ENCODE data around the gene SESTD1. TPM values are rescaled to one million over a fixed set of nuclear protein-coding genes. Genes with fewer than 3 reads are reported as not detected.
"Not testable (repeated sequence)": the region's sequence is repeated elsewhere in the genome, so short reads cannot be mapped to it uniquely, and the experiment has no call there.

Gene SESTD1
- total and polyA plus RNA-seq, 2 donors, result 4.4 to 9.4 TPM

DNA sequence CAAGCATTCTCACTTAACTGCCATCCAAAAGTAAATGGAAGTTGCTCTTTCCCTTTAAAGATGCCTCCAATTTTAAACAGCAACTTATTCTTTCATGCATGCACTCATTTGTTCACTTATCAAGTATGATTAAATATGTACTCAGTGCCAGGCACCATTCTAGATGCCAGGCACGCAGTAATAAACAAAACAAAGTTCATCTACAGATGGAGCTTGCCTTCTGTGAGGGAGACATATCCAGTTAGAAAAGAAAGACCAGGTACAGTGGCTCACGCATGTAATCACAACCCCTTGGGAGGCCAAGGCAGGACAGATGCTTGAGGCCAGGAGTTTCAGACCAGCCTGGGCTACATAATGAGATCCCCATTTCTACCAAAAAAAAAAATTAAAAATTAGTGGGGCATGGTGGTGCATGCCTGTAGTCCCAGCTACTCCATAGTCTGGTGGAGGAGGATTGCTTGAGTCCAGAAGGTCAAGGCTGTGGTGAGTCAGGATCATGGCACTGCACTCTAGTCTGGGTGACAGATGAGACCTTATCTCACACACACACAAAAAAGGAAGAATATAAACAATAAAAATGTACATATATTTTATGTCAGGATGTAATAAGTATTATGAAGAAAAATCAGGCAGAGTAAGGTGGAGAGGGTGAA is 195.5 kb downstream of the SESTD1 start:
- no peak overlapping the region for H3K27ac ChIP-seq (ENCODE audit: low read depth in 1 of 2, low read length in 1 of 2)
- H3K27me3 ChIP-seq (ENCODE audit: control insufficient read depth in 2 of 2, insufficient read depth in 1 of 2, low read length in 1 of 2), result no peaks in the 10 kb centered on the region
- H3K9me3 ChIP-seq (ENCODE audit: control insufficient read depth in 2 of 2, insufficient read depth in 1 of 2, low read length in 1 of 2), result peaks cover 0 to 18% of the 10 kb centered on the region in 2 donors
- 98% methylated on average over 2 of the region's 2 CpGs for WGBS
- no peak for DNase-seq (ENCODE audit: low read depth in 6 of 9, low spot score in 9 of 9)
- H3K36me3 ChIP-seq (ENCODE audit: control insufficient read depth in 2 of 2, insufficient read depth in 2 of 2, low read length in 1 of 2), result no peaks in the 10 kb centered on the region
- H3K4me3 ChIP-seq (ENCODE audit: low read length in 2 of 2), result no peak overlapping the region
- H3K4me1 ChIP-seq (ENCODE audit: control insufficient read depth in 2 of 2, insufficient read depth in 2 of 2, low read length in 2 of 2), result peaks cover 11 to 14% of the 10 kb centered on the region in 2 donors

GRCh38 chr2:179059026-179059700 is 205.5 kb downstream of the SESTD1 start:
- WGBS, result 96% methylated on average over 2 of the region's 2 CpGs
- Histone ChIP-seq H3K4me1 (ENCODE audit: control insufficient read depth in 2 of 2, insufficient read depth in 2 of 2, low read length in 2 of 2) (no peaks in the 10 kb centered on the region), H3K27ac (ENCODE audit: low read depth in 1 of 2, low read length in 1 of 2) (no peak overlapping the region), H3K9me3 (ENCODE audit: control insufficient read depth in 2 of 2, insufficient read depth in 1 of 2, low read length in 1 of 2) (peaks cover 0 to 4% of the 10 kb centered on the region in 2 donors), H3K4me3 (ENCODE audit: low read length in 2 of 2) (no peak overlapping the region), H3K36me3 (ENCODE audit: control insufficient read depth in 2 of 2, insufficient read depth in 2 of 2, low read length in 1 of 2) (no peaks in the 10 kb centered on the region), H3K27me3 (ENCODE audit: control insufficient read depth in 2 of 2, insufficient read depth in 1 of 2, low read length in 1 of 2) (no peaks in the 10 kb centered on the region)
- DNase-seq (ENCODE audit: low read depth in 6 of 9, low spot score in 9 of 9), result no peak

DNA sequence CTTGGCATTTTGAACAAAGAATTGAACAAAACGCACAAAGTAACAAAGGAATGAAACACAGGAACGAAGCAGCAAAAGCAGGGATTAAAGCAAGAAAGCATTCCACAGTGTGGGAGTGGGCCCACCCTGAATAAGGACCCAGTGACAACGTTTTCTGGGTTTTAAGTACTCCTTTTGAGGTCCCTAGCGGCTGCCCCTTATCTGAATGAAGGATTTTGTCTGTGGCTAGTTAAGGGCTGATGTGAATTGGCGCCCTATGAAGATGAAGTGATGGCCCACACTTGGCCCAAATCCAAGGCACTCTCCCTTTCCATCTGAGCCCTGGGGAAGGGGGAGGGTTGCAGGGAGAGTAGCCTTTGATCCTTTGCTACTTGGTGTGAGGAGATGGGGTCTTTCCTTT is 206.9 kb downstream of the SESTD1 start:
- no peak for DNase-seq (ENCODE audit: low read depth in 6 of 9, low spot score in 9 of 9)
- Histone ChIP-seq H3K4me1 (ENCODE audit: control insufficient read depth in 2 of 2, insufficient read depth in 2 of 2, low read length in 2 of 2) (no peaks in the 10 kb centered on the region), H3K4me3 (ENCODE audit: low read length in 2 of 2) (no peak overlapping the region), H3K36me3 (ENCODE audit: control insufficient read depth in 2 of 2, insufficient read depth in 2 of 2, low read length in 1 of 2) (no peaks in the 10 kb centered on the region), H3K27me3 (ENCODE audit: control insufficient read depth in 2 of 2, insufficient read depth in 1 of 2, low read length in 1 of 2) (no peaks in the 10 kb centered on the region), H3K27ac (ENCODE audit: low read depth in 1 of 2, low read length in 1 of 2) (no peak overlapping the region), H3K9me3 (ENCODE audit: control insufficient read depth in 2 of 2, insufficient read depth in 1 of 2, low read length in 1 of 2) (peaks cover 0 to 4% of the 10 kb centered on the region in 2 donors)
- WGBS, result 93% methylated on average over 5 of the region's 5 CpGs

DNA sequence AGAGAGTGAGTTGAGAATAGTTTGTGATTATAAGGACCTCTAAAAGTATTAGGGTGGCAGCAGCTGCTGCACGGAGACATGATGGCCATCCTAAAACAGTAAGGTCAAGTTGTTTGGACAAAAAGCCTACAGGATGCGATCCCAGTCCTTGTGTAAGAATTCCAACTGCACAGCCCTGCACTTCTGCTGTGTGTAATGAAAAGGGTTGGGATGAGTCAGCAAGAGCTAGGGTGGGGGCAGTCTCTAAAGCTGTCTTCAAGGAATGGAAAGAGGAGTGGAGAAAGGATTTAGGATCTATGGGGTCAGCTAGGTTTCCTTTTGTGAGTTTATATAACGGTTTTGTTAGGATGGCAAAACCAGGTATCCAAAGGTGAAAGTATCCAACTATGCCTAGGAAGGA is 211.1 kb downstream of the SESTD1 start:
- WGBS, result 97% methylated on average over 3 of the region's 3 CpGs
- H3K4me1 ChIP-seq (ENCODE audit: control insufficient read depth in 2 of 2, insufficient read depth in 2 of 2, low read length in 2 of 2), result peaks cover 11 to 23% of the 10 kb centered on the region in 2 donors
- H3K36me3 ChIP-seq (ENCODE audit: control insufficient read depth in 2 of 2, insufficient read depth in 2 of 2, low read length in 1 of 2); DNase-seq (ENCODE audit: low read depth in 6 of 9, low spot score in 9 of 9); H3K9me3 ChIP-seq (ENCODE audit: control insufficient read depth in 2 of 2, insufficient read depth in 1 of 2, low read length in 1 of 2); H3K27ac ChIP-seq (ENCODE audit: low read depth in 1 of 2, low read length in 1 of 2); H3K4me3 ChIP-seq (ENCODE audit: low read length in 2 of 2); H3K27me3 ChIP-seq (ENCODE audit: control insufficient read depth in 2 of 2, insufficient read depth in 1 of 2, low read length in 1 of 2): not testable (repeated sequence)

Other genes with a start within 250 kb of the SESTD1 start
- 5.8 TPM for gene CCDC141, start 214.7 kb downstream of the SESTD1 start, total RNA-seq
- 0.84 TPM for gene CCDC141, start 214.7 kb downstream of the SESTD1 start, polyA plus RNA-seq

Data from thymus (tissue), 11 donors.